A549 treated with AZD2906 at 1 μM for 4 hours (cell line): Measurements from ENCODE around the gene SUCLA2. TPM values are rescaled to one million over a fixed set of nuclear protein-coding genes. Genes with fewer than 3 reads are reported as not detected.

Experiments
- total RNA-seq: library from RNA; stranded (reverse); fragments of 200-300 nt; extraction: Qiagen RNA extraction; gene quantifications from 5 replicates; pipeline ENCODE4 v1.2.3, GENCODE V29; 2022

The SUCLA2 gene
- total RNA-seq, result 26.3 to 31.6 TPM (median 27.7 TPM) in 5 replicates

GRCh38 chr13:48001114-48001881 is at the start of gene SUCLA2:
TSS of gene SUCLA2 (minus strand) at chr13:48001273. CDS start at chr13:48001269, 4 bp downstream.

GRCh38 chr13:48037346-48038173 is 36.5 kb upstream of the SUCLA2 start, which contains the start of gene NUDT15:
TSS of gene NUDT15 (plus strand) at chr13:48037726. CDS start at chr13:48037747, 21 bp downstream.

Other genes with a start within 250 kb of the SUCLA2 start
- gene NUDT15, start 36.5 kb upstream of the SUCLA2 start, total RNA-seq, result 23.2 to 26.6 TPM (median 25.7 TPM) in 5 replicates
- gene MED4, start 93.8 kb upstream of the SUCLA2 start, total RNA-seq, result 32.6 to 44.0 TPM (median 34.9 TPM) in 5 replicates
- 114 to 147 TPM (median 135 TPM) in 5 replicates for gene ITM2B, start 231.9 kb upstream of the SUCLA2 start, total RNA-seq